GM12873 (cell line): ENCODE results near the gene ADAMTS3.

Experiments used
- TF ChIP-seq, protein P1 (sequence below): IDR thresholded peaks from 2 replicates; pipeline ENCODE4 v1.5.1; 2012; ENCODE audit warnings: low read depth, mild to moderate bottlenecking, moderate library complexity, low read length, control low read depth; ENCODE audit not compliant: insufficient read depth; ENCODE audit errors: missing control alignments

The ADAMTS3 gene

DNA sequence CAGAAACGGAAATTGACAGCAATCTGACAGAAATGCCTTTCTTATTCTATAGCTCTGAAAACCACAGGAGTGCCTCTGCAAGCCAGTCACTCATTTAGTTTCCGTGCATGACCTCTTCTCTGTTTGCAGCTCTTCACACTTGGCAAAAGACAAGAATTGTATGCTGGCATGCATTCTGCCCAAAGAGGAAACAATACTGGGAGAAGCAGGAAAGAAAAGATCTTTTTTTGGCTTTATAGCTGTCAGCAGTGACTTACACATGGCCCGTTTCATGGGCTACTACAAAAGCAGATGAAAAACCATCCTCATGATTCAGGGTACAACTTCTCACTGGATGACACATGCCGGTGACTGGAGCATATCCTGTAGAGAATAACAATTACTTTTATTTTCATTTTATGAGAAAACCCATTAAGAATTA, 249.4 kb downstream of the ADAMTS3 start:
- TF ChIP-seq, protein P1, sequence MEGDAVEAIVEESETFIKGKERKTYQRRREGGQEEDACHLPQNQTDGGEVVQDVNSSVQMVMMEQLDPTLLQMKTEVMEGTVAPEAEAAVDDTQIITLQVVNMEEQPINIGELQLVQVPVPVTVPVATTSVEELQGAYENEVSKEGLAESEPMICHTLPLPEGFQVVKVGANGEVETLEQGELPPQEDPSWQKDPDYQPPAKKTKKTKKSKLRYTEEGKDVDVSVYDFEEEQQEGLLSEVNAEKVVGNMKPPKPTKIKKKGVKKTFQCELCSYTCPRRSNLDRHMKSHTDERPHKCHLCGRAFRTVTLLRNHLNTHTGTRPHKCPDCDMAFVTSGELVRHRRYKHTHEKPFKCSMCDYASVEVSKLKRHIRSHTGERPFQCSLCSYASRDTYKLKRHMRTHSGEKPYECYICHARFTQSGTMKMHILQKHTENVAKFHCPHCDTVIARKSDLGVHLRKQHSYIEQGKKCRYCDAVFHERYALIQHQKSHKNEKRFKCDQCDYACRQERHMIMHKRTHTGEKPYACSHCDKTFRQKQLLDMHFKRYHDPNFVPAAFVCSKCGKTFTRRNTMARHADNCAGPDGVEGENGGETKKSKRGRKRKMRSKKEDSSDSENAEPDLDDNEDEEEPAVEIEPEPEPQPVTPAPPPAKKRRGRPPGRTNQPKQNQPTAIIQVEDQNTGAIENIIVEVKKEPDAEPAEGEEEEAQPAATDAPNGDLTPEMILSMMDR = no peak

DNA sequence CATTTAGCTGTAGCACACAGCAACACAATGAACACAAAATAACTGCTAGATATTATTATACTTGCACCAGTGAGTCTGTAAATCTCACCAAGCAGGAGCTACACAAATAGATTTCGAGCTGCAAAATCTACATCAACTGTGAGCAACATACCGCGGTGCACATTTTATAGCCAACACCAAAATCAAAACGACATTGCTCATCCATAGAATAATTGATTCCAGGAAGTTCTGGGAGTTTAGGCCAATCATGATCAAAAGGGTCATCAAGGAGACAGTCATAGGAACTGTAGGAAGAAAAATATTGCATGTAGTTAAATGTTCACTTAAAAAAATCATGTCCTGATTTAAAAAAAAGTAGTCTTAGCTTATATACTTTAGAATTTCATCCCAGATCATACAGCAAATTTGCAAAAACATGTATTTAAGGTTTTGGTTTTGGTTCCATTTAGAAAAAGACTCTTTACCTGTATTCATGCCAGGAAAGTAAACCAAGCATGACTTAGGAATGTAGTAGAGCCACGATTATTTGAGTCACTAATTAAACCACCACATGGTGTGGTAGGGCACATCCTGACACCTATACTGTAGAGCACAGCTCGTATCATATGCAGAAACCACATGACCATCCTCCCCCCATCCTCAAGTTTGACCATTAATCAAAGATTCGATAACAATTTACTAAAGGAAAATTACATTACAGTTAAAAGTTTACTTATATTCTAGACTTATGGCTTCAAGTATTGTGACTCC, 250.4 kb downstream of the ADAMTS3 start:
- TF ChIP-seq, protein P1 = no peak

DNA sequence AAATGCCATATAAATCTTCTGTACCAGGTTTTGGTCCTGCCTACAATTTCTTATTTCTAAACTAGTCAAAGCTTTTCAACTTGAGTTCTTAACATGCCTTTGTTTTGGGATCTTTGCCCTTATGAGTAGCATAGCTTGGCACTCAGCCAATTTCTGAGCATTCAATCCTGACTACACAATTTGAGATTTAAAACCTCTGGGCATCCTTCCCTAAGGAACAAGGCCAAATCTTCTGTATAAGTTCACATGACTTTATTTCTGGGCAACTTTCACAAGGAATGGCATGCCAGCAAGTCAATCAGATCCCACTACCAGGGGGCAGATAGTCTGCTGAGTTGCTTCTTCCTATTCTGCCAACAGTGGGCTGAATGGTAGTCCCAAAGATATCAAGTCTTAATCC, 254.2 kb downstream of the ADAMTS3 start:
- TF ChIP-seq, protein P1 = no peak

DNA sequence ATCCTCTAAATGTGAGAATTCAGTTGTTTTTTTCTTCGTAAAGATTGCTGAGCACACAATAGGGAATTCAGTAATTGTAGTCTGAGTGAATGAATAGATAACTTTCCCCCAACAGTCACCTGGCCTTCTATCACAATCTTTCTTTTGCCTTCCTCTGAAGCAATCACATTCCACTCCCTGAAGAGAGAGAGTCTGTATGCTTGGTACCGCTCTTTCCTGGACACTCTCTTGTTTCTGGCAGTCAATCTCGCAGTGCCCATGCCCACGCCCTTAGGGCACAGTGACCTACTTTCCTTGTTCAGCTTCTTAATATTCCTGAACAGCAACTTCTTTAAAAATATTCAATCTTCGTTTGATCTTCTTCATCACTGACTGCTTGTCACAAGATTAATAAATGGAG, 255.9 kb downstream of the ADAMTS3 start:
- TF ChIP-seq, protein P1 = no peak

DNA sequence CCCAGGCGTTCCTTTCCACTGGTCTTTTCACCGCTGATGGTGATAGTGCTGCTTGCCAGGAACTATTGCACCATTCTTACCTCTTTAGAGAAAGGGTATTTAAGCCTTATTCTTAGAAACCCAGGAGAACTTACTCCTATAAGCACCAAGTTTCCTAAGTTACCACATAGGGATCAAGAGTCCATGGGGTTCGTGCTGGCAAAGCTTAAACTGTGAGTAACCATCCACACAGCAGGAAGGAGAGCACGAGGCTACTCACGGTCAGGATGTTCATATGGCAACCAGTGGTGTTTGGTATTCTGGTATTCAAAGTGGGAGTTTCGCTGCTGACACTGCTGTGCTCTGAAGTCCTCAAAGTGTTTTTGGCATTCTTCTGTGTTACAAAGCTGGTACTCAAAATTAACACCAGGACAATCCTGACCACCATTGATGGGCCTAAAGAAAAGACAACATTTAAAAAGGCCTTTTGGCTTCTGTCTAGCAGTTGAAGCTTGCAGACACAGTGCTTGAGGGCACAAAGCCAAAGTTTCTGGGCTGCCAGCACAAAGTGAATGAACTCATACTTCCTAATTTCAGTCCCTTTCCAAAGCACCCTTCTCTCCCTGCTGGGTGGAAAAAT, 256.9 kb downstream of the ADAMTS3 start:
- TF ChIP-seq, protein P1 = no peak

DNA sequence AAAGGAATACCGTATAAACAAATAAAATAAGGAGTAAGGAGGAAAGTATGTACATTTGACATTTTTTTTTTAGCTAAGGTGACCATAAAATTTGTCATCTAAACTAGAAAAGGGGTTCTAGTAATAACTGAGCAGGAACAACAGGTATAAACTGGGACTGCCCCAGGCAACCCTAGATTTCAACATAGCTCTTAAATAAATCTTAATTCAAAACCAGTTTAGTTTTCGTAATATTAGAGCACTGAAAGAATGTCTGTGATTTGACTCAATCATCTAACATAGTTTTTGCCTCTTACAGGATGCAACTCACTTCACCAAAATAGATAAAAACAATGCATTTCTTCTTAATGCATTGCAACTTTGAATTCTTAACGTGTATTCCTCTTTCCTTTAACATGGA, 257.7 kb downstream of the ADAMTS3 start:
- TF ChIP-seq, protein P1 = no peak

DNA sequence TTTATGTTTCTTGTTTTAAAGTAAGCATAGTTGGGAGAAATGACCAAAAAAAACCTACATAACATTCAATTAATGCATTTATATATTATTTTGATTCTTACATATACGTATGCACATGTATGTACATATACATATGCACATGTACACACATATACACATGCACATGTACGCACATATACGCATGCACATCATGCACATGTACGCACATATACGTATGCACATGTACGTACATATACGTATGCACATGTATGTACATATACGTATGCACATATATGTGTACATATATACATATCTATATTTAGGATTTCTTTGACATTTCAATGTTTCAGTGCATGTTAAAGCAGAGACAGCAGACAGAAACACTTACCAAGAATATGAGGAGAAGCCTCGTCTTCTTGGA, 263.4 kb downstream of the ADAMTS3 start:
- TF ChIP-seq, protein P1 = no peak
